Medulla oblongata (tissue), 1 donor: Measurements from ENCODE around the gene PDLIM4.

ENCODE experiments used
- DNase-seq: peaks from one replicate; pipeline ENCODE4 v3.0.0-alpha.2; 2015; ENCODE audit errors: extremely low spot score

Gene PDLIM4

DNA sequence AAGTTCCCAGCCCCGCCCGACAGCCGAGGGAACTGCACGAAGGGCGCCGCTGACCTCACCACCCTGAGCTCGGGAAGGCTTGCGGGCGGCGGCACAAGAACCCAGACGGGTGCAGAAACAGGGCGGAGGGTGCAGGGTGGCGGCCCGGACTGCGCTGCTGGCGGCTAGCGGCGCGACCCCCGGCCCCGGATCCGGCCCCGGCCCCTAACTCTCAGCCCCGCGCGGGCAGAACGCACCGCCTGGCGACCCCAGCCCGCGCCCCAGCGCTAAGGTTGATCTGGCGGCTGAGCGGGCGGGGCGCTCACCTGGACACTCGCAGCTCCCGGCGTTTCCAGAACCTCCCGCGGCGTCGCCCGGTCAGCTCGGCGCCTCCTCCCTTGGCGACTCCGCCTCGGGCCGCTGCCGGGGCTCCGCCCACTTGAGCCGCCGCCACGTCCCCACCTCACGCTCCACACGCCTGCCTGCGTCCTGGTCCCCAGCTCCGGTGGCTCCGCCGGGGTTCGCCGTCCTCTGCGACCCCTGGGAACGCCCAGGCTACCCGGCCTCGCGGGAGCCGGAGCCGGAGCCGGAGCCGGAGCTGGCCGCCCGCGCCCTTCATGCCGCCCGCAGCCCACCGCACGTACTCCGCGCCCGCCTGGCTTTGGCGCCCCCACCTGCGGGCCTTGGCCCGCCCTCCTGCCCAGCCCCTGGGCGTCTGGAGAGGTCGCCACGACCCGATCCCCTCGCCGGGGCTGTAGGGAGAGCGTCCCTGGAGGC is 29.8 kb upstream of the PDLIM4 start, which contains the start of gene P4HA2:
Gene P4HA2, minus strand, starts transcription at position 369 of the 756 bp plus-strand sequence. CDS start 9,227 bp downstream, outside the sequence.
- peak; percentile 70 for DNase-seq

DNA sequence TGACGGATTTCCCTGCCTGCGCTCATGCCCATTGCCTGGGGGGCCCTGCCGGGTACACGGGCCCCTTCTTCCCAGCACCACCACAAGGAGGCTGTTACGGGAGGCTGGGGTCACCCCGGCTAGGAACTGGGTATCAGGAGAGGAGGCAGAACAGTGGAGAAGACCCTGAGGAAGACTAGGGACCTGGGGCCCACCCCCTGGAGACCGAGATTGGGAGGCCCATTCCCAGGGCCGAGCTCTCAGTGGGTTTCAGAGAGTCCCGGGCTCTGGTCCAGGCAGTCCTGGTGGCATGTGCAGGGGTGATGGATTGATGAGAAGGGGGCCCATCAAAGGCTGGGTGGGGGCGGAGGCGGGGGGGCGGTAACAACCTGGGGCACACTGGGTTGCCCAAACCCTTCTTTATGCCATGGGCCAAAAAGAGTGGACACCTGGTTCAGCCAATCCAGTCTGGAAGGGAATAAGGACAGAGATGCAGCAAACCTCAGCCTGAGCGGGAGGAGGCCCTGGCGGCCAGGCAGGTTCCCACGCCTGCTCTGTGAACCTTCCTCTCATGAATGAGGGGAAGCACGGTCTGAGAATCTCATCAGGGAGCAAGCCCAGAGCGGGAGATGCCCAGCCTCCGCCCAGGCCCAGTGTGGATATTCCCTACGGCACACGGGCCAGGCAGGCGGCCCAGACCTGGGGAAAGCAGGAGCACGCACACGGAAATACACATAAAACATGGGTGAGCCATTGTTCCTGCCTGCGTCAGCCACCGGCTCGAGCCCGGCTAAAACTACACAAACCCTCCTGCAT is 29.1 kb upstream of the PDLIM4 start:
- no peak for DNase-seq

DNA sequence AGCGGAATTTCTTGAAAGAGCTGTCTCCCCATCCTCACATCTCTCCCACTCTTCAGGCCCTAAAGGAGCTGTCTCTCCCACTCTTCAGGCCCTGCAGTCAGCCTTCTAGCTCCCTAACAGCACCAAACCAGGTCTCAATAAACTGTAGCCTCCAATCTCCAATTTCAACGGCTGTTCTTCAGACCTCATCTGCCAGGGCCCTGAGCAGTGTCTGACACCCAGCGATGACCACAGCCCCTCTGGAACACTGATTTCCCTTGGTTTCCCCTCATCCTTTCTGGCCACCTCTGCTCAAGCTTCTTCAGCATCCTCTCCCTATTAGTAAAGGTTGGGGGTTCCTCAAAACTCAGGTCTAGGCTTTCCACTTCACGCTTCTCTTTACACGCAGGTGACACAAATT is 28.3 kb upstream of the PDLIM4 start:
- no peak for DNase-seq

DNA sequence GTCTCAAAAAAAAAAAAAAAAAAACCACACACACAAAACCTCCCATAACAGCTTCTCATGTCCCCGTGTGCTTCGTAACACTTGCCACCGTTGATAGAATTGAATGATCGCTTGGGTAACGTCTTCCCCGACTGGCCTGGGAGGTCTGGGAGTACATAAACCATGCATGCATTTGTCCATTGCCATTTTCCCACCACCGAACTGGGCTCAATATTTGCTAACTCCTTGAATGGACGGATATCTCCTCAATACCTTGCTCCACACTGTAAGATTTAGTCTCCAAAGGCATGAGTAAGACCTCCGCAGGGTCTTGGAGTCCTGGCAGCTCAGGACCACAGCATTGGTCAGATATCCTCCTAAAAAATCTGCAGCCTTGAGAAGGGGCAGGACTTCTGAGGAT is 26.6 kb upstream of the PDLIM4 start:
- DNase-seq: no peak

DNA sequence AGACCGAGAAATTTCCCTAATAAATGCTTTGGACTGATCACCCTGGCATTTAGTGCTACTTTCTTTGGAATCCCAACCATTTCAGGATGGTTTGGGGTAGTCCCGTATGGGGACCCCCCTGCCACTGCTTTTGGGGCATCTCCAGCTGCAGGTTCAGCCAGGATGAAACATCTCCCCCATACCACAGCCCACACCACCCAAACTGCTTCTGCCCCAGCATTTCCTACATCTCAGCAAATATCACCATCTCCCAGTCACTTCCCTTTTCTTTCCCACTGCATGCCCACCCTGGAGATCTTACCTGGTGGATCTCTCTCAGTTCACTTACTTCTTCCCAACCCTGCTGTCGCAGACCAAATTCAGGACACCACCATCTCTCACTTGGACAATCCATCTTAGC is 25.0 kb upstream of the PDLIM4 start:
- DNase-seq: no peak

DNA sequence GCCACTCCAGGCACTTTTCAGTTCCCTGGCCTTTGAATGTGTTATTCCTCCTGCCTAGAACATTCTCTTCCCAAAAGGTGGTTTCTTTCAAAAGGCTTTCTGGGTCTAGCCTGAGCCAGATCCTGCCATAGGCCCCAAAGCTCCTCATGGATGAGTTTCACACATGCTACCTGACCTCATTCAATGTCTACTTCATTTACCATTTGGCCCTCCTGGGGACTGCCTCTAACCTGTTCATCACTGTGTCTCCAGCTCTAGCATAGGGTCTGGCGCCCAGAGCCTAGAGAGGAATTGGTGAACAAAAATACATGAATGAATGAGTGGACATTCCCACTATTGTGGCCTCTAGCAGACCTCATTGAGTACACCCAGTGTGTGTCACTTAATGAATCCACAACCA is 24.4 kb upstream of the PDLIM4 start:
- no peak for DNase-seq

DNA sequence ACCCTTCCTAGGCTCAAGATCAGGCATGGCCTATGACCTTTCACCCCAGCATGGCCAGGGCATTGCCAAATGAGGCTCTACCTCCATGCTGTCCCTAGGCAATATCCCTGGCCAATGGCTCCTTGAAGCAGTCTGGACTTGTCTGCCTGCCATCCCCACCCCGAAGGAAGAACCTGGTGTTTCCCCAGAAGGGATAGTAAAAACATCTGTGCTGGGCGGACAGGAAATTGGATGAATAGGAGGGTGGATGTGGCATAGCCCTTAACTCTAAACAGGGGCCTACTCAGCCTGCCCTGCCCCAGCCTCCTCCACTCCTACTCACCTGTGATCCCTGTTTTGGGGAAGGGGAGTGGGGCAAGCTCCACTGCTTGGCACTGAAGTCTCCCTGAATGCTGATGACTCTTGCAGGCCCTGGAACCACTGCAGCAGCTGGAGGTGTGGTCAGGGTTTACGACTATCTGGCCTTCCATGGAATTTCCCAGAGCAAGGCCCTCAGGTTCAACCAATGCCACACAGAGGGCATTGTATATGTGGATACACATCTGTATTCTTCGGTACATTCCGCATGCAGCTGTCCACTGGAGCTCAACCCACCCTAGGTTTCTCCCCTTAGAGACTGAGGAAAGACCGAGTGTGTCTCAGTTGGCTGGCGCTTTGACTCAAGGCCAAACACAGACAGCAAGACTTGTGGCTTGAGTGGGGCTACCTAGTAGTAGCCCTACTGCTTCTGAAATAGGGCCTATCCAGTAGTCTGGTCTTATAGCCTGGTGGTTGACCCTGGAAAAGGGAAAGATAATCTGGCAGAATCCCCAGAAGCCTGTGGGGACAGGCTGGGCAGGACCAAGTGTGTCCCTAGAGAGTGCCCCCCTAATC is 23.4 kb upstream of the PDLIM4 start:
- no peak for DNase-seq

DNA sequence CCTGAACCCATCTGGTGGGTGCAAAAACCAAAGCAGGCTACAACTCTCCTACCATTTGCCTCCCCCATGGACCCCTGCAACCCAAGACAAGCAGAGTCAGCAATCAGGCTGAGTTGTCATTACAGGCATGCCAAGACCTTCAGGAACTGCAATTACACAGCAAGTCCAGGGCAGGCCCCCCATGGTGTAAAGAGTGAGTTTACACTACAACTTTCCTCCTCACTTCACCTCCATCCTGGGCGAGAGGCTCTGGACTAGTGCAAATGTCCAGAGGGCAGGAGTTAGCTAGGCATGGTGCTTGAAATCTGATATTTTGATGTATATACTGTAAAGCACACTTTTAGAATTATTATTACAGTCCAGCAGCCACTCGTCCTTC is 22.8 kb upstream of the PDLIM4 start:
- no peak for DNase-seq

DNA sequence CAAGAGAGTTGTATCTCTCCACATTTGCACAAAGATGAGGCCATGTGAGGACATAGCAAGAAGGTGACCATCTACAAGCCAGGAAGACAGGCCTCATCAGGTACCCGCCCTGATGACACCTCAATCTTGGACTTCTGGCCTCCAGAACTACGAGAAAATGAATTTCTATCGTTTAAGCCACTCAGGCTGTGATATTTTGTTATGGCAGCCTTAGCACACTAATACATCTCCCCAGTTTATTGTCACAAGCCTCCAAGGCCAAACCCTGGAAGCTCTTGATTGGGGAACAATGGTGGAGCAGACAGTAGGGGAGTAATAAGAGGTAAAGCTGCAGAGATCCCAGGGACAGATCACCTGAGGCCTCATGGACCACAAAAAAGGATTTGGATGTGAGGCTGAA is 22.2 kb upstream of the PDLIM4 start:
- no peak for DNase-seq

DNA sequence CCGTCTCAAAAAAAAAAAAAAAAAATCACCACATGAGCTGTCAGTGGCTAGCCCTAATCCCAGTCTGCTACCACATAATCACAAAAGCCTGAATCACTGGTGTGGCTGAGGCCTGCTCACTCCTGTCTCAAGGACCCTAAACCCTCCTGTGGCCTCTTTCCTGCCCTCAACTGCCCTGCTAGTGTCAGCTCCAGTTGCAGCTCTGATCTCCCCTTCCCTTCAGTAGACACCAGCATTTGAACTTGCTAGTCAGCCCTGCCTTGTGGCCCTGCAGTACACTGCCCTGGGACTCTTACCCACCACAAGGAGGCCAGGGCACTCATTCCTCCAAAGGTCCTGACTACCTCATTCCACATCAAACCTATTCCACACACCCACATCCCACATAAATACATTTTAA is 20.4 kb upstream of the PDLIM4 start:
- no peak for DNase-seq

DNA sequence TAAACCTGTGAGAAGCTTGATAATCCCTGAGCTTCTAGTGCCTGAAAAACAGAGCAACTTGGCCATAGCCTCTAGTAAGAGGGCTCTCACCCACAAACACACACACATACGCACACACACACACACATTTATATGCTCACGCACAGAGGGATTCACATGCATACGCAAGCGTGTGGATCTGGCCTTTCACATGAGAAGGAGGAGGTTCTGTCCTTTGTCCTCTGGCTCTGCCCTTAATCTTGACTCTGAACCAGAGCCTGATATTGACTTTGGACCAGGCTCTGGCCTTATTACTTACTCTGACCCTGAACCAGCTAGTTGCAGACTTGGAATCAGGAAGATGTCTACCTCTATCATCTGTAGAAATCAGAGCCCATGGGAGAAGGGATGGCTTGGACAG is 19.8 kb upstream of the PDLIM4 start:
- DNase-seq: no peak

DNA sequence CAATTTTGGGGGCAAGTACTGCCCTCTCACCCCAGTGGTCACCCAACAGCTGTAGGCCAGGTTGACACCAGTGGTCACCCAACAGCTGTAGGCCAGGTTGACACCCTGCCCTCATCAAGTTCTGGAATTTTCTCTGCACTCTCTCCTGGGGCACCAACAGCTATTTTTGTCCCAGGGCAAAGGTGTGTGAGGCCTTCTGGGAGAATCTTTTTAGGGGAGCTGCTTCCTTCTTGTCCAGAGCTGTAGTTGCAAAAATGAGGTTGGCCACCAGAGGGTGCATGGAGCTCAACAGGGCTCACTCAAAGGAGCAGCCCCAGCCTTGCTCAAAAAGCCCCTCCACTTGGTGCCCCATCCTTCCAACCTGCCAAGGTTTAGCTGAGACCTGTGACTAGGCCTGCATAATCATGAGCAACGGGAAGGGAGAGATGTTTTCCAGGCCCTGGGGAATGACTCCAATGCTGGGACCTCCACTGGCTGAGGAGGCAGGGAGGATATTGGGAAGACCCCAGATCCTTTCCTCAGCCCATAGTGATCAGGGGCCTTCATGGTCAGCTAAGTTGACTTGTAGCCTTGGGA is 19.2 kb upstream of the PDLIM4 start:
- peak; percentile 69 for DNase-seq

DNA sequence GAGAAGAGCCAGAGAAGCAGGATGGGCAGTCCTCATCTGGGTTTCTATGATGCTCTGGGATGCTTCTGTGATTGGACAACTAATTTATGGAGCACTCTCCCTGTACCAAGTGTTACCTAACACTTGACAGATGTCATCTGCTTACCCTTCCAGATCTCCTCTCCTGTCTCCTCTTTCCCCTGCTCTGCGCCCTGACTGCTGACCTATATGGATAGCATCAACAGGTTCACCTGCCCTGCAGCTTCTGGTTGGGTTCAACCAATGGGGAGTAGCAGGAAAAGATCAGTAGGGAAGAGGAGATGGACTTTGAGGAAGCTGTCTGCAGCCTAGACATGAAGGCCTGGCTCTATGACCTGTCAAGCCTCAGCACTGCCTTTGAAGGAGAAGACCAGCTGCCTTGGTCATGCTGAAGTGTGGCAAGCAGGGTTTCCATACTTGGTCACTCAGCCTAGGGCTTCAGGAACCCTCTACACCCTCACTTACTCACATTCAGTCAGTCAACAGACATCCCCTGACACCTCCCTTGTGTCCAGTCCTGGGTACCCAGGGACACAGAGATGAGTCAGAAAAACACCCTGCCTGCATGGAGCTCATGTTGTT is 18.5 kb upstream of the PDLIM4 start:
- DNase-seq: no peak

DNA sequence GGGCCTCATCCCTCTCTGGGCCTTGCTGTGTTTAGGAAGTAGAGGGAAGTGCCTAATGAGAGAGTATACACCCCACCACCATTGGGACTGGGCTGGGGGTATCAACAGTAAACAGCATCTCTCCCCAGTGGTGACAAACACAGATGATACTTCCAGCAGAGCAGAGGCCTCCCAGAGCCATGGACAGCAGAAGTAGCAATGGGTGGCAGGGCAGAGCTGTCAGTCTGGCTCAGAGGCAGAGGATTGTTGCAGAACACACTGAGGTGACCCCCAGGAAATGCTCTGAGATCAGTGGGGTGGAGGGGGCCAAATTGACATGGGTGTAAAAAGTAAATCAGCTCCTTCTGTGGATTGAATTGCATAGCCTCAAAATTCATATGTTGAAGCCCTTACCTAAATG is 17.7 kb upstream of the PDLIM4 start:
- no peak for DNase-seq

DNA sequence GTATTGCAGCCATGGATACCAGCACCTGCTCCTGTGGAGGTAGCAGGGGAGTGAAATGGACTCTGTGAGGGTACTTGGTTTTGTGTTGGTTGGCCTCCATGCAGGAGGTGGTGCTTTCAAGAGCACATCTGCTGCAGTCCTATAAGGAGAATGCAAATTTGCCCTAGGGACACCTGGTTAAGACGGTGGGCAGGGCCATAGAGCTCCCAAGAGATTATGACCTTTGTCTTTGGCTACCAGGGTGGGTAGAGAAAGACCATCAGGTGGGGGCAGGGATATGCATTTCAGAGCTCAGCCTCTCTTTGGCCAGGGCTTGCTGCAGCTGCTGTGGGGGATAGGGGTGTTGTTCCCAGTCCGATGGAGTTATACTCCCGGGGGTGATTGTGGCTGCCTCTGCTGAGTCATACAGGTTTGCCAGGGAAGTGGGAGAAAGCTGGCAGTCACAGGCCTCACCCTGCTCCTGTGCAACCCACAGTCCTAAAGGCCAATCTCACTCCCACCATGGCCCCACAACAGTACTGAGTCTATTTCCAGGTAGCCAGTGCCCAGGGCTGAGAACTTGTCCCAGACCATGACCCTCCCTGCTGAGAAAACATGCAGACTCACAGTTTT is 14.0 kb upstream of the PDLIM4 start:
- no peak for DNase-seq

DNA sequence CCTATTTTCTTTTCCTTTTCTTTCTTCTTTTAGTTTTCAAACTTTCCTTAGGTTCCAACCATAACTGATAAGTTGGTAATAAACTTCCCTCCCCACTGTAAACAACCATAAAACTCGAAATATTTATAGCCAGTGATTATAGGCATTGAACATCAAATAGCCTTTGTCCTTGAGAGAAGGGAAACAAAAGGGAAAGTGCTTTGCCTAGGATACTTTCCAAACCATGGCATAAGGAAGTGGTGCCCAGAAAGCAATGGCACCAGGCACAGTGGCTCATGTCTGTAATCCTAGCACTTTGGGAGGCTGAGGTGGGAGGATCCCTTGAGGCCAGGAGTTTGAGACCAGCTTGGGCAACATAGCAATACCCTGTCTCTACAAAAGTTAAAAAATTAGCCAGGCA is 11.9 kb upstream of the PDLIM4 start:
- no peak for DNase-seq

DNA sequence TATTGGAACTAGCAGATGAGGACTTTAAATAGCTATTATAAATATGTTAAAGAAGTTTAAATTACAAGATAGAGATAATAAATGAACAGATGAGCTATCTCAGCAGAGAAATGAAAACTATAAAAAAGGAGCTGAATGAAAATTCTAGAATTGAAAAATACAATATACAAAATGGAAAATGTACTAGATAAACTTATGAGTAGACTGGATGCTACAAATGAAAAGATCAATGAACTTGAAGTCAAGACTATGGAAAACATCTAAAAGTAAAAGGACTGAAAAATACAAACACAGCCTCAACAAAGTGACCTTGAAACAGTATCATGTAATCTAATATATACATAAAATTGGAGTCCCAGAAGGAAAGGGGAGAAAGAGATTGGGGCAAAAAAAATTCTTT is 10.7 kb upstream of the PDLIM4 start:
- no peak for DNase-seq

DNA sequence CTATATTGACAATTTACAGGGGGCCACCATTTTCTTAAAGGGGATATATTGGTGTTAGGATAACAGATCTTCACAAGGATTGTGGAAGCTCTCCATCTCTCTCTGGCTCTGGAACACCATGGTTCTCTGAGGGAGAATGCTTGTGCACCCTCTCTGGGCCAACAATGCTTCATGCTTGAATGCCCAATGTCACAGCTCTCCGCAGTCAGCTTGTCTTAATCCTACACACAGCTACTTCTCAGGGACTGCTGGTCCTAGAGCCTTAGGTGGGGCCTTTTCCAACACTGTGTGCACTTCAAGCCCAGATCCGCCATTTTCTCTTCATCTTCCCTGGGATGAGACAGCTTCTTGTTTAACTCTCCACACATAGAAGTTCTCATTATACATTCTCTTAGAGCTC is 6.9 kb upstream of the PDLIM4 start:
- no peak for DNase-seq

DNA sequence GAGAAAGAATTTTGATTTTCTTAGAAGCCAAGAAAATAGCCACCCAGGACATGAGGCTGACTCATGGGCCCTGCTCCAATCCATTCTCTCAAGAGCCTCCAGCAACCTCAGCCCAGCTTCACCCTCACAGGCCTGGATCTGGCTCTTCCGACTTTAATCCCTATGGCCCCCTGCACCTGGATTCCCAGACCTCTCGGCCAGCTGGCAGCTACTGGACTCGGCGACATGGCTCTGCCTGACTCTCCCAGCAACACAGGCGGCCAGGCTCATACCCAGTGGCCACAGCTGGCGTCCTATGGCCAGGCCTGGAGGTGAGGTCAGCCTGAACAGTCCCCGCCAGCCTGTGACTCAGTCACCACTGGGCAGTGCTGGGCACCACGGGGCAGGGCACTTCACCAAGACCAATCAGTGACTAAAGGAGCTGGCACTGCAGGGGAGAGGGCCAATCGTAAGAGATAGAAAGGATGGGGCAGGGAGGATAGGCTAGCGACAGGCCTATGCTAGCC is 6.2 kb upstream of the PDLIM4 start:
- DNase-seq: no peak

DNA sequence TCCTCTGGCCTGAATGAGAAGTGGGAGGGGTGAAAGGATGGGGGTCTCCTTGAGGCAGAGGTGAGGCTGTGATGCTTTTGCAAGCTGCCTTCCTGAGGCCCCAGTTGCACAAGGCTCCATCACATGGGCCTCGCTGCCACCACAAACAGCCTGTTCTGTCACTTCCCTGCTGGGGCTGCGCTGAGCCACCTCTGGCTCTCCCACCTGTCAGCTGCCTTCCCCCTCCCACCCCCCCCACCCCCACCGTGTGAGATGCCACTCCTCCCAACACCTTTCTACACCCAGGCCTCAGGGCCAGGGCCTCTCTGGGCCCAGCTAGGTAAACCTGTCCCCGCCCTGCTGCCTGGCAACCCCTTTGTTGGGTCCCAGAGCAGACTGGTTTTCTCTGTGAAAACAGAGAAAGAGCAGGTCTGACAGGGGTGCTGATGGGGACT is 4.5 kb upstream of the PDLIM4 start:
- DNase-seq: no peak
